ENCODE data around the gene ABRACL. TPM values are rescaled to one million over a fixed set of nuclear protein-coding genes. Genes with fewer than 3 reads are reported as not detected.

Gene ABRACL
- total and polyA plus RNA-seq, 2 donors (not counting 1 experiment from before 2014, with no cell fraction given) = 19.7 to 49.8 TPM

DNA sequence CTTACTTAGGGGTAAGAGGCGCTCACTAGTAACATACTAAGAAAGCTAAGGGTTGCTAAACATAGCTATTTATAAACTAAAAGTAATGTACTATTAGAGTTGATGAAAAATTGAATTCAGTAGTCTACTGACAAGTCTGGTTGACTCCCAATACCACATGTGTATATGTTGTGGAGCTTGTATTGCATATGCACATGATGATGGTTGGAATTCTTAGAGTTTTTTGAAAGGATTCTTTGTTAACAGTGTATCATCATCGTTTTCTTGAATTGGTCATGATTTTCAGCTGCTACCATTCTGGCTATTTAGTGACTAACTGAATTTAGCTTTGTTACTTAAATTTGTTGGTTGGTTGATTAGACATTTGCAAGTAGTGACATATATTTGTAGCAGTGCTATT is 27.2 kb downstream of the ABRACL start:
- no peak overlapping the region for H3K4me3 ChIP-seq (replicated peaks in 1 of 4; ENCODE audit: control extremely low read depth in 1 of 4, insufficient read depth in 1 of 4, low read depth in 3 of 4, low read length in 4 of 4)
- no peaks in the 10 kb centered on the region for H4K20me1 ChIP-seq (ENCODE audit: control insufficient read depth, extremely low read depth, insufficient read depth, low read length)

DNA sequence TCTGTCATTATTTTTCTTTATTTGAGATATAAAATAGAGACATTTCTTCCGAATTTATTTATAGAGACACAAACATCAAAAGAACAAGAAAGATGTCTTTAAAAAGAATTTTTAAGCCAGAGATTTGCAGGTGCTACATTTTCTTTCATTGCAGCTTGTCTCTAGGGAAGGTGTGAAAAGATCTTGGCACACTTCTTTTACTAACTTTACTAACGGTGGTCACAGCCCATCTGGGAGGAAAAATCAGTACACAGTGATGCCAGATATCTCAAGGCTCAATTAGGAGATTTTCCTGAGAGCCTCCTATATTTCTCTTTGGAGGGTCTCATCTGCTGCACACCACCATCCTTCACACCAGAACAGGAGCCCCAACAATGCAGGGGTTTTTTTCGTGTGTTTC is 29.5 kb downstream of the ABRACL start:
- Histone ChIP-seq H3K9me3 (ENCODE audit: control insufficient read depth, insufficient read depth, low read depth, low read length) (no peaks in the 10 kb centered on the region), H3K27me3 (ENCODE audit: control insufficient read depth, insufficient read depth, low read length) (peaks cover under 1% of the 10 kb centered on the region), H3K4me1 (ENCODE audit: control insufficient read depth, extremely low read depth, insufficient read depth, low read length) (no peaks in the 10 kb centered on the region), H3K27ac (ENCODE audit: insufficient read depth, low read length) (no peak overlapping the region), H3K9ac (ENCODE audit: insufficient read depth, low read length) (no peak overlapping the region), H3K79me2 (ENCODE audit: control insufficient read depth, insufficient read depth, low read length) (no peaks in the 10 kb centered on the region), H2AFZ (ENCODE audit: low read length) (no peak overlapping the region), H3K36me3 (ENCODE audit: control insufficient read depth, insufficient read depth, low read length) (no peaks in the 10 kb centered on the region), H3K4me3 (replicated peaks in 1 of 4; ENCODE audit: control extremely low read depth in 1 of 4, insufficient read depth in 1 of 4, low read depth in 3 of 4, low read length in 4 of 4) (no peak overlapping the region), H3K4me2 (ENCODE audit: extremely low read depth, insufficient read depth, low read length) (no peak overlapping the region), H4K20me1 (ENCODE audit: control insufficient read depth, extremely low read depth, insufficient read depth, low read length) (no peaks in the 10 kb centered on the region)
- TF ChIP-seq, protein P1, sequence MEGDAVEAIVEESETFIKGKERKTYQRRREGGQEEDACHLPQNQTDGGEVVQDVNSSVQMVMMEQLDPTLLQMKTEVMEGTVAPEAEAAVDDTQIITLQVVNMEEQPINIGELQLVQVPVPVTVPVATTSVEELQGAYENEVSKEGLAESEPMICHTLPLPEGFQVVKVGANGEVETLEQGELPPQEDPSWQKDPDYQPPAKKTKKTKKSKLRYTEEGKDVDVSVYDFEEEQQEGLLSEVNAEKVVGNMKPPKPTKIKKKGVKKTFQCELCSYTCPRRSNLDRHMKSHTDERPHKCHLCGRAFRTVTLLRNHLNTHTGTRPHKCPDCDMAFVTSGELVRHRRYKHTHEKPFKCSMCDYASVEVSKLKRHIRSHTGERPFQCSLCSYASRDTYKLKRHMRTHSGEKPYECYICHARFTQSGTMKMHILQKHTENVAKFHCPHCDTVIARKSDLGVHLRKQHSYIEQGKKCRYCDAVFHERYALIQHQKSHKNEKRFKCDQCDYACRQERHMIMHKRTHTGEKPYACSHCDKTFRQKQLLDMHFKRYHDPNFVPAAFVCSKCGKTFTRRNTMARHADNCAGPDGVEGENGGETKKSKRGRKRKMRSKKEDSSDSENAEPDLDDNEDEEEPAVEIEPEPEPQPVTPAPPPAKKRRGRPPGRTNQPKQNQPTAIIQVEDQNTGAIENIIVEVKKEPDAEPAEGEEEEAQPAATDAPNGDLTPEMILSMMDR (conservative IDR thresholded peaks at IDR 0.05 in 1 of 2, IDR thresholded peaks at IDR 0.05 in 1 of 2; ENCODE audit: low read depth in 1 of 2, low read length in 2 of 2) = no peak
- no peak for TF ChIP-seq EZH2 (IDR thresholded peaks at IDR 0.05; ENCODE audit: low read length, missing control alignments)
- DNase-seq (ENCODE audit: low read depth in 2 of 2) = no peak

More for the DNA sequence above, 27.2 kb downstream of the ABRACL start:
- Histone ChIP-seq H3K4me1 (ENCODE audit: control insufficient read depth, extremely low read depth, insufficient read depth, low read length) (no peaks in the 10 kb centered on the region), H3K9ac (ENCODE audit: insufficient read depth, low read length) (no peak overlapping the region), H3K79me2 (ENCODE audit: control insufficient read depth, insufficient read depth, low read length) (no peaks in the 10 kb centered on the region), H3K27me3 (ENCODE audit: control insufficient read depth, insufficient read depth, low read length) (peaks cover 3% of the 10 kb centered on the region), H3K36me3 (ENCODE audit: control insufficient read depth, insufficient read depth, low read length) (no peaks in the 10 kb centered on the region), H3K9me3 (ENCODE audit: control insufficient read depth, insufficient read depth, low read depth, low read length) (no peaks in the 10 kb centered on the region), H2AFZ (ENCODE audit: low read length) (no peak overlapping the region), H3K4me2 (ENCODE audit: extremely low read depth, insufficient read depth, low read length) (no peak overlapping the region), H3K27ac (ENCODE audit: insufficient read depth, low read length) (no peak overlapping the region)
- TF ChIP-seq, protein P1 (conservative IDR thresholded peaks at IDR 0.05 in 1 of 2, IDR thresholded peaks at IDR 0.05 in 1 of 2; ENCODE audit: low read depth in 1 of 2, low read length in 2 of 2) = no peak
- TF ChIP-seq EZH2 (IDR thresholded peaks at IDR 0.05; ENCODE audit: low read length, missing control alignments) = no peak
- no peak for DNase-seq (ENCODE audit: low read depth in 2 of 2)

DNA sequence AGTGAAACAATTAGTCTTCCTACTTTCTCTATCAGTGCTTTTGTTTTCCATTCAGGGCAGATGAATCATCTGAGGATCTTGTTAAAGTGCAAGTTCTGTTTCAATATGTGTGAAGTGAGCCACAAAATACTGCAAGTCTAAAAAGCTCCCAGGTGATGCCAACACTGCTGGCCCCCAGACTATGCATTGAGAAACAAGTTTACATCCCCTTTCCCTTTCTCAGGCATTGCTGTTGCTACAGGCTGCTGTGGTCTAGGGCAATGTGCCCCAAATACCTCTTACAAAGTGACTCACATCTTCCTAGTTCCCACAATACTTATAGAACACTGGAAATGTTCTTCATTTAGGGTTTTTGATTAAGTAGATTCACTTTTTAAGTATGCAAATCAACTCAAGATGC is 31.8 kb downstream of the ABRACL start:
- no peak overlapping the region for H3K27ac ChIP-seq (ENCODE audit: insufficient read depth, low read length)
- no peak overlapping the region for H3K9ac ChIP-seq (ENCODE audit: insufficient read depth, low read length)
- H3K36me3 ChIP-seq (ENCODE audit: control insufficient read depth, insufficient read depth, low read length) = no peaks in the 10 kb centered on the region
- TF ChIP-seq, protein P1 (conservative IDR thresholded peaks at IDR 0.05 in 1 of 2, IDR thresholded peaks at IDR 0.05 in 1 of 2; ENCODE audit: low read depth in 1 of 2, low read length in 2 of 2) = no peak
- TF ChIP-seq EZH2 (IDR thresholded peaks at IDR 0.05; ENCODE audit: low read length, missing control alignments) = no peak
- H3K4me1 ChIP-seq (ENCODE audit: control insufficient read depth, extremely low read depth, insufficient read depth, low read length) = no peaks in the 10 kb centered on the region
- H3K9me3 ChIP-seq (ENCODE audit: control insufficient read depth, insufficient read depth, low read depth, low read length) = no peaks in the 10 kb centered on the region
- no peak overlapping the region for H3K4me3 ChIP-seq (replicated peaks in 1 of 4; ENCODE audit: control extremely low read depth in 1 of 4, insufficient read depth in 1 of 4, low read depth in 3 of 4, low read length in 4 of 4)
- H2AFZ ChIP-seq (ENCODE audit: low read length) = no peak overlapping the region
- peaks cover 5% of the 10 kb centered on the region for H3K27me3 ChIP-seq (ENCODE audit: control insufficient read depth, insufficient read depth, low read length)
- H4K20me1 ChIP-seq (ENCODE audit: control insufficient read depth, extremely low read depth, insufficient read depth, low read length) = no peaks in the 10 kb centered on the region
- H3K79me2 ChIP-seq (ENCODE audit: control insufficient read depth, insufficient read depth, low read length) = no peaks in the 10 kb centered on the region
- H3K4me2 ChIP-seq (ENCODE audit: extremely low read depth, insufficient read depth, low read length) = no peak overlapping the region
- peak; percentile 86 to 93 for DNase-seq (ENCODE audit: low read depth in 2 of 2)
